Measurements from ENCODE around the gene ZNF654.

- TF ChIP-seq POLR2A (conservative IDR thresholded peaks at IDR 0.05) (no peak), CLOCK (CRISPR knock-in tag; IDR thresholded peaks at IDR 0.05; ENCODE audit: borderline replicate concordance) (no peak), CTCF (IDR thresholded peaks at IDR 0.05 in 2 of 3, conservative IDR thresholded peaks at IDR 0.05 in 1 of 3; ENCODE audit: insufficient read depth in 2 of 3, low read depth in 1 of 3, low read length in 3 of 3) (no peak), SIN3A (IDR thresholded peaks at IDR 0.05; ENCODE audit: borderline replicate concordance in 2 of 2, control insufficient read depth in 1 of 2, low read depth in 2 of 2, low read length in 2 of 2) (no peak), C11orf30 (IDR thresholded peaks at IDR 0.05; ENCODE audit: low read depth) (no peak), FOSL1 (tag; conservative IDR thresholded peaks at IDR 0.05) (no peak)
These were observed 109.1 kb downstream of the ZNF654 start for GRCh38 chr3:88168171-88168570.

All from K562 (cell line).